PC-3 (cell line): ENCODE data around the gene AGPS.

Experiments
- CTCF ChIP-seq: fragments of 300-600 bp; sonication (generic); conservative IDR thresholded peaks from 2 replicates; pipeline ENCODE4 v1.5.1; 2017; ENCODE audit warnings: antibody characterized with exemption, low read depth, mild to moderate bottlenecking, low read length
- EZH2phosphoT487 ChIP-seq: fragments of 300-600 bp; sonication (generic); IDR thresholded peaks from 2 replicates; pipeline ENCODE4 v1.6.1; 2018; ENCODE audit warnings: mild to moderate bottlenecking, antibody characterized with exemption, low read length, borderline replicate concordance

- no peak for TF ChIP-seq CTCF
- no peak for TF ChIP-seq EZH2phosphoT487
Measured at GRCh38 chr2:177465400-177466138, 73.0 kb downstream of the AGPS start.
